IMR-90 (cell line): ENCODE measurements around the gene TOE1. TPM values are rescaled to one million over a fixed set of nuclear protein-coding genes. Genes with fewer than 3 reads are reported as not detected.

Experiments
- ATAC-seq: fragments of 200-7000 bp; cut with Tn5 transposase; 2 replicates; pipeline ENCODE4 v1.9.1; 2020; ENCODE audit warnings: low read depth, mild to moderate bottlenecking, moderate library complexity
- BruUV-seq: library from RNA; stranded (reverse); fragments of 400-500 nt; replicated peaks from 2 replicates; lab custom pipeline; 2021; lab: Mats Ljungman, UMichigan
- CTCF ChIA-PET: fragments of 300-600 bp; formaldehyde crosslinking; extraction: SDS; loops from one replicate; lab custom pipeline; 2021; ENCODE audit warnings: antibody characterized with exemption; lab: Yijun Ruan, JAX
- POLR2A ChIA-PET: fragments of 300-600 bp; sonication (Branson Sonifier 250); formaldehyde crosslinking; loops from one replicate; lab custom pipeline; 2022; ENCODE audit warnings: antibody characterized with exemption; ENCODE audit not compliant: unreplicated experiment; lab: Charles Lee
- DNase-seq: peaks from one replicate; pipeline ENCODE4 v3.0.0; 2013
- H2AFZ ChIP-seq: replicated peaks from 2 replicates; pipeline ENCODE3; 2013; ENCODE audit warnings: low read length, mild to moderate bottlenecking; ENCODE audit not compliant: poor library complexity
- H2AK5ac ChIP-seq: 2 replicates; pipeline ENCODE4 v1.6.1; 2013; ENCODE audit warnings: low read depth, low read length, inconsistent platforms
- H2AK9ac ChIP-seq: replicated peaks from 2 replicates; pipeline ENCODE3; 2013; ENCODE audit warnings: mild to moderate bottlenecking, low read depth, low read length, moderate library complexity; ENCODE audit not compliant: poor library complexity
- H2BK120ac ChIP-seq: 2 replicates; pipeline ENCODE4 v1.6.1; 2013; ENCODE audit warnings: low read depth, low read length, inconsistent platforms
- H2BK15ac ChIP-seq: 3 replicates; pipeline ENCODE4 v1.6.1; 2013; ENCODE audit warnings: low read depth, low read length, inconsistent platforms
- H2BK20ac ChIP-seq: 2 replicates; pipeline ENCODE4 v1.6.1; 2013; ENCODE audit warnings: low read depth, mild to moderate bottlenecking, inconsistent platforms, low read length, moderate library complexity
- H2BK5ac ChIP-seq: 2 replicates; pipeline ENCODE4 v1.6.1; 2013; ENCODE audit warnings: mild to moderate bottlenecking, low read depth, low read length, inconsistent platforms; ENCODE audit not compliant: poor library complexity, severe bottlenecking
- H3K14ac ChIP-seq: replicated peaks from 2 replicates; pipeline ENCODE4 v1.6.1; 2013; ENCODE audit warnings: low read depth, low read length, inconsistent platforms
- H3K18ac ChIP-seq: 2 replicates; pipeline ENCODE4 v1.6.1; 2013; ENCODE audit warnings: low read depth, low read length, control low read depth
- H3K23ac ChIP-seq: 2 replicates; pipeline ENCODE4 v1.6.1; 2013; ENCODE audit warnings: low read depth, low read length, inconsistent platforms
- H3K27ac ChIP-seq: 2 replicates; pipeline ENCODE4 v1.5.1; 2013; ENCODE audit warnings: mild to moderate bottlenecking, control low read depth, low read length; ENCODE audit not compliant: insufficient read depth
- H3K27me3 ChIP-seq: 2 replicates; pipeline ENCODE4 v1.6.1; 2013; ENCODE audit warnings: low read length; ENCODE audit not compliant: control insufficient read depth, insufficient read depth
- H3K36me3 ChIP-seq: 2 replicates; pipeline ENCODE4 v1.6.1; 2013; ENCODE audit warnings: low read length, mixed read lengths; ENCODE audit not compliant: control insufficient read depth, insufficient read depth
- H3K4ac ChIP-seq: 2 replicates; pipeline ENCODE4 v1.6.1; 2013; ENCODE audit warnings: low read depth, low read length, inconsistent platforms
- H3K4me1 ChIP-seq: 2 replicates; pipeline ENCODE4 v1.6.1; 2013; ENCODE audit warnings: low read length, mixed read lengths; ENCODE audit not compliant: control insufficient read depth, insufficient read depth
- H3K4me2 ChIP-seq: 2 replicates; pipeline ENCODE4 v1.6.1; 2013; ENCODE audit warnings: low read depth, mild to moderate bottlenecking, control low read depth, low read length, moderate library complexity
- H3K4me3 ChIP-seq: 2 replicates; pipeline ENCODE4 v1.5.1; 2013; ENCODE audit warnings: low read depth, mild to moderate bottlenecking, control low read depth, low read length, moderate library complexity; ENCODE audit not compliant: insufficient read depth
- H3K56ac ChIP-seq: 2 replicates; pipeline ENCODE4 v1.6.1; 2013; ENCODE audit warnings: low read length, inconsistent platforms; ENCODE audit not compliant: insufficient read depth; ENCODE audit errors: extremely low read depth
- H3K79me1 ChIP-seq, 2 experiments: 2 replicates each; pipeline ENCODE4 v1.6.1; 2013; ENCODE audit warnings: low read length in 2 of 2, inconsistent platforms in 1 of 2, low read depth in 1 of 2
- H3K9ac ChIP-seq: 2 replicates; pipeline ENCODE4 v1.6.1; 2013; ENCODE audit warnings: low read depth, low read length, control low read depth
- H3K9me1 ChIP-seq: 2 replicates; pipeline ENCODE4 v1.6.1; 2013; ENCODE audit warnings: low read length, inconsistent platforms; ENCODE audit not compliant: insufficient read depth
- H3K9me3 ChIP-seq: 2 replicates; pipeline ENCODE4 v1.6.1; 2013; ENCODE audit warnings: low read length; ENCODE audit not compliant: control insufficient read depth, insufficient read depth
- H4K20me1 ChIP-seq: 2 replicates; pipeline ENCODE4 v1.6.1; 2013; ENCODE audit warnings: low read length, inconsistent platforms; ENCODE audit not compliant: insufficient read depth
- H4K5ac ChIP-seq: 2 replicates; pipeline ENCODE4 v1.6.1; 2013; ENCODE audit warnings: mild to moderate bottlenecking, low read depth, low read length, control low read depth
- H4K8ac ChIP-seq, 2 experiments: 2 replicates each; pipeline ENCODE4 v1.6.1; 2013; ENCODE audit warnings: low read depth in 2 of 2, low read length in 2 of 2, control low read depth in 1 of 2, inconsistent platforms in 1 of 2
- H4K91ac ChIP-seq: 2 replicates; pipeline ENCODE4 v1.6.1; 2013; ENCODE audit warnings: low read depth, low read length, inconsistent platforms; ENCODE audit not compliant: insufficient read depth
- MAFK ChIP-seq: IDR thresholded peaks from 2 replicates; pipeline ENCODE4 v1.6.1; 2012; ENCODE audit warnings: low read depth, low read length, improper control_type of control experiment
- NFE2L2 ChIP-seq: fragments of 150-350 bp; IDR thresholded peaks from 2 replicates; pipeline ENCODE4 v1.6.1; 2016; ENCODE audit warnings: low read depth, mild to moderate bottlenecking, low read length
- POLR2A ChIP-seq: IDR thresholded peaks from 2 replicates; pipeline ENCODE4 v1.6.1; 2012; ENCODE audit warnings: mild to moderate bottlenecking, low read depth, low read length
- SMC3 ChIP-seq: fragments of 150-350 bp; IDR thresholded peaks from 2 replicates; pipeline ENCODE4 v1.6.1; 2016; ENCODE audit warnings: low read depth, mild to moderate bottlenecking, antibody characterized with exemption, low read length, moderate library complexity
- WGBS, 2 experiments: methylation state at CpG; one replicate each; pipeline versions ENCODE4 v1.1.5 to v1.1.7; 2013; ENCODE audit warnings: missing lambda C conversion rate in 2 of 2; ENCODE audit not compliant: insufficient read length in 1 of 2; ENCODE audit errors: extremely low coverage in 2 of 2; 5-methylcytosine and 5-hydroxymethylcytosine counted together
- dilution Hi-C: fragments of 300-500 bp; cut with HindIII; formaldehyde crosslinking; loops from one replicate; pipeline ENCODE4 v1.14.3; 2018; ENCODE audit warnings: low sequenced_read_pairs; ENCODE audit not compliant: unreplicated experiment
- in situ Hi-C: fragments of 300-500 bp; cut with MboI; formaldehyde crosslinking; loops from 3 replicates; pipeline ENCODE4 v1.14.3; 2019; ENCODE audit warnings: low sequenced_read_pairs, inconsistent platforms, mixed read lengths
- intact Hi-C: fragments of 100-400 bp; cut with micrococcal nuclease; formaldehyde crosslinking; loops from 2 replicates; pipeline ENCODE4 v1.10.0; 2022
- polyA plus RNA-seq, 3 experiments: library from polyadenylated mRNA; depleted of rRNA; stranded (reverse); fragments of >200 nt; gene quantifications; 2 replicates each; pipeline ENCODE4 v1.2.3, GENCODE V29; 2012; ENCODE audit warnings: low replicate concordance in 1 of 3
- total RNA-seq: library from RNA; depleted of rRNA; stranded (reverse); fragments of >200 nt; gene quantifications from 2 replicates; pipeline ENCODE4 v1.2.3, GENCODE V29; 2012

Gene TOE1
- total and polyA plus RNA-seq, 2 of the 4 experiments (the other 2 are of a cell fraction) = 15.5 to 18.6 TPM

- no peak for TF ChIP-seq SMC3
Measured at GRCh38 chr1:45331436-45332345, 8.3 kb upstream of the TOE1 start (continued).

- Histone ChIP-seq H2BK5ac (no peak overlapping the region), H4K8ac (no peak overlapping the region), H3K9me3 (no peaks in the 10 kb centered on the region), H2AFZ (no peak overlapping the region), H2BK15ac (no peak overlapping the region), H3K79me1 (peaks cover 0 to 3% of the 10 kb centered on the region in 2 experiments; a peak in 1 of 4 replicates), H2AK9ac (no peak overlapping the region), H3K9me1 (peaks cover 6% of the 10 kb centered on the region), H3K23ac (no peak overlapping the region), H3K36me3 (peaks cover 17% of the 10 kb centered on the region), H3K18ac (no peak overlapping the region), H3K9ac (no peak overlapping the region), H2BK120ac (no peak overlapping the region), H3K4me3 (no peak overlapping the region), H3K4me2 (no peak overlapping the region), H3K56ac (no peak overlapping the region), H2AK5ac (no peak overlapping the region), H4K91ac (no peak overlapping the region), H2BK20ac (no peak overlapping the region), H4K5ac (no peak overlapping the region), H3K4me1 (no peaks in the 10 kb centered on the region), H3K14ac (no peak overlapping the region), H4K20me1 (no peaks in the 10 kb centered on the region; the same call in 1 of the 2 replicates), H3K4ac (no peak overlapping the region), H3K27ac (no peak overlapping the region), H3K27me3 (no peaks in the 10 kb centered on the region)
- POLR2A ChIA-PET = no interaction called here
- DNase-seq (no peak), ATAC-seq (no peak)
- CTCF ChIA-PET = no interaction called here
- no peak for TF ChIP-seq MAFK
- TF ChIP-seq POLR2A = no peak
- TF ChIP-seq NFE2L2 = no peak
- 100% methylated on average over 2 of the region's 10 CpGs; no CpG with 5 or more reads in 1 of the 2 experiments for WGBS, 2 experiments
- intact Hi-C loops = no loop called here
- BruUV-seq = no TSS peak
- dilution Hi-C loops = no loop called here
- in situ Hi-C loops = no loop called here
Measured at GRCh38 chr1:45332346-45332720, 7.6 kb upstream of the TOE1 start.
